ENCODE results near the gene CYFIP1.
A peak's percentile ranks its signal among the peaks of the same experiment; 100 is the strongest.

CYFIP1 gene

GRCh38 chr15:22916606-22917350, 63.4 kb downstream of the CYFIP1 start:
- H3K27me3 ChIP-seq (ENCODE audit: control insufficient read depth in 3 of 3, insufficient read depth in 3 of 3, low read depth in 1 of 3, low read length in 3 of 3), result no peaks in the 10 kb centered on the region
- no peak overlapping the region for H4K91ac ChIP-seq (ENCODE audit: low read depth, low read length, poor library complexity)
- H3K27ac ChIP-seq (replicated peaks; ENCODE audit: low read length), result no peak overlapping the region
- peak overlapping the region; percentile 21 for H3K14ac ChIP-seq (ENCODE audit: low read length)
- H4K8ac ChIP-seq (ENCODE audit: low read depth, low read length), result no peak overlapping the region
- peaks cover 7% of the 10 kb centered on the region for H3K79me1 ChIP-seq (ENCODE audit: low read depth, low read length)
- H2BK120ac ChIP-seq (ENCODE audit: low read depth, low read length), result no peak overlapping the region
- peaks cover 39 to 78% of the 10 kb centered on the region in 2 donors for H3K36me3 ChIP-seq (replicated peaks in 1 of 2; ENCODE audit: control insufficient read depth in 2 of 2, insufficient read depth in 2 of 2, low read length in 2 of 2)
- H3K9me3 ChIP-seq (replicated peaks in 1 of 2; ENCODE audit: control insufficient read depth in 2 of 2, insufficient read depth in 1 of 2, low read depth in 1 of 2, low read length in 2 of 2), result no peaks in the 10 kb centered on the region
- H2AK5ac ChIP-seq (ENCODE audit: low read depth, low read length), result no peak overlapping the region
- no peak overlapping the region for H3K4me2 ChIP-seq (ENCODE audit: insufficient read depth, low read length, poor library complexity, severe bottlenecking)
- H3K9ac ChIP-seq (ENCODE audit: low read depth, low read length, poor library complexity), result no peak overlapping the region
- no peak overlapping the region for H2BK15ac ChIP-seq (ENCODE audit: low read length)
- peak overlapping the region in 1 of 2 donors; percentile 3 for H3K4me3 ChIP-seq (ENCODE audit: low read length in 2 of 2)
- no peak overlapping the region for H2BK12ac ChIP-seq (ENCODE audit: low read length)
- H2BK5ac ChIP-seq (ENCODE audit: low read length), result no peak overlapping the region
- H2AFZ ChIP-seq (ENCODE audit: low read length), result no peak overlapping the region
- H3K23ac ChIP-seq (ENCODE audit: low read depth, low read length, poor library complexity), result no peak overlapping the region
- H3K4ac ChIP-seq (ENCODE audit: low read length), result no peak overlapping the region
- no CpG with 5 or more reads among the region's 36 CpGs for WGBS, 2 donors (ENCODE audit: extremely low coverage in 2 of 2, insufficient read length in 2 of 2, insufficient replicate concordance in 1 of 2)
- H3K18ac ChIP-seq (ENCODE audit: low read length), result no peak overlapping the region
- H3K4me1 ChIP-seq (ENCODE audit: control insufficient read depth in 2 of 2, insufficient read depth in 1 of 2, low read depth in 1 of 2, low read length in 2 of 2), result no peaks in the 10 kb centered on the region
- DNase-seq (ENCODE audit: low spot score), result no peak

GRCh38 chr15:22915866-22916515, 64.2 kb downstream of the CYFIP1 start:
- Histone ChIP-seq H3K4me2 (ENCODE audit: insufficient read depth, low read length, poor library complexity, severe bottlenecking) (no peak overlapping the region), H3K23ac (ENCODE audit: low read depth, low read length, poor library complexity) (no peak overlapping the region), H3K9me3 (replicated peaks in 1 of 2; ENCODE audit: control insufficient read depth in 2 of 2, insufficient read depth in 1 of 2, low read depth in 1 of 2, low read length in 2 of 2) (no peaks in the 10 kb centered on the region), H3K9ac (ENCODE audit: low read depth, low read length, poor library complexity) (peak overlapping the region; percentile 76), H3K4ac (ENCODE audit: low read length) (no peak overlapping the region), H4K8ac (ENCODE audit: low read depth, low read length) (no peak overlapping the region), H3K4me1 (ENCODE audit: control insufficient read depth in 2 of 2, insufficient read depth in 1 of 2, low read depth in 1 of 2, low read length in 2 of 2) (no peaks in the 10 kb centered on the region), H2BK12ac (ENCODE audit: low read length) (no peak overlapping the region), H2BK120ac (ENCODE audit: low read depth, low read length) (no peak overlapping the region), H2BK5ac (ENCODE audit: low read length) (no peak overlapping the region), H3K27ac (replicated peaks; ENCODE audit: low read length) (no peak overlapping the region), H3K4me3 (ENCODE audit: low read length in 2 of 2) (no peak overlapping the region), H4K91ac (ENCODE audit: low read depth, low read length, poor library complexity) (no peak overlapping the region), H3K18ac (ENCODE audit: low read length) (no peak overlapping the region), H2AFZ (ENCODE audit: low read length) (no peak overlapping the region), H3K27me3 (ENCODE audit: control insufficient read depth in 3 of 3, insufficient read depth in 3 of 3, low read depth in 1 of 3, low read length in 3 of 3) (no peaks in the 10 kb centered on the region), H2AK5ac (ENCODE audit: low read depth, low read length) (no peak overlapping the region), H2BK15ac (ENCODE audit: low read length) (no peak overlapping the region), H3K14ac (ENCODE audit: low read length) (no peak overlapping the region), H3K79me1 (ENCODE audit: low read depth, low read length) (peaks cover 5% of the 10 kb centered on the region), H3K36me3 (replicated peaks in 1 of 2; ENCODE audit: control insufficient read depth in 2 of 2, insufficient read depth in 2 of 2, low read length in 2 of 2) (peaks cover 43 to 85% of the 10 kb centered on the region in 2 donors)
- no CpG with 5 or more reads among the region's 25 CpGs for WGBS, 2 donors (ENCODE audit: extremely low coverage in 2 of 2, insufficient read length in 2 of 2, insufficient replicate concordance in 1 of 2)
- no peak for DNase-seq (ENCODE audit: low spot score)

GRCh38 chr15:22913646-22914380, 66.4 kb downstream of the CYFIP1 start:
- no peak overlapping the region for H2AK5ac ChIP-seq (ENCODE audit: low read depth, low read length)
- H2BK12ac ChIP-seq (ENCODE audit: low read length), result no peak overlapping the region
- no peak for DNase-seq (ENCODE audit: low spot score)
- peaks cover 5% of the 10 kb centered on the region for H3K79me1 ChIP-seq (ENCODE audit: low read depth, low read length)
- H3K9me3 ChIP-seq (replicated peaks in 1 of 2; ENCODE audit: control insufficient read depth in 2 of 2, insufficient read depth in 1 of 2, low read depth in 1 of 2, low read length in 2 of 2), result no peaks in the 10 kb centered on the region
- H3K36me3 ChIP-seq (replicated peaks in 1 of 2; ENCODE audit: control insufficient read depth in 2 of 2, insufficient read depth in 2 of 2, low read length in 2 of 2), result peaks cover 50 to 98% of the 10 kb centered on the region in 2 donors
- no peak overlapping the region for H4K91ac ChIP-seq (ENCODE audit: low read depth, low read length, poor library complexity)
- H3K4me1 ChIP-seq (ENCODE audit: control insufficient read depth in 2 of 2, insufficient read depth in 1 of 2, low read depth in 1 of 2, low read length in 2 of 2), result no peaks in the 10 kb centered on the region
- no peak overlapping the region for H3K4ac ChIP-seq (ENCODE audit: low read length)
- no peak overlapping the region for H3K27ac ChIP-seq (replicated peaks; ENCODE audit: low read length)
- no peak overlapping the region for H3K23ac ChIP-seq (ENCODE audit: low read depth, low read length, poor library complexity)
- H4K8ac ChIP-seq (ENCODE audit: low read depth, low read length), result no peak overlapping the region
- H2BK120ac ChIP-seq (ENCODE audit: low read depth, low read length), result no peak overlapping the region
- H3K14ac ChIP-seq (ENCODE audit: low read length), result no peak overlapping the region
- no peak overlapping the region for H3K4me2 ChIP-seq (ENCODE audit: insufficient read depth, low read length, poor library complexity, severe bottlenecking)
- H2AFZ ChIP-seq (ENCODE audit: low read length), result no peak overlapping the region
- H3K27me3 ChIP-seq (ENCODE audit: control insufficient read depth in 3 of 3, insufficient read depth in 3 of 3, low read depth in 1 of 3, low read length in 3 of 3), result no peaks in the 10 kb centered on the region
- no CpG with 5 or more reads among the region's 13 CpGs for WGBS, 2 donors (ENCODE audit: extremely low coverage in 2 of 2, insufficient read length in 2 of 2, insufficient replicate concordance in 1 of 2)
- H2BK5ac ChIP-seq (ENCODE audit: low read length), result no peak overlapping the region
- H3K18ac ChIP-seq (ENCODE audit: low read length), result no peak overlapping the region
- H3K4me3 ChIP-seq (ENCODE audit: low read length in 2 of 2), result no peak overlapping the region
- H2BK15ac ChIP-seq (ENCODE audit: low read length), result no peak overlapping the region
- no peak overlapping the region for H3K9ac ChIP-seq (ENCODE audit: low read depth, low read length, poor library complexity)

GRCh38 chr15:22912256-22912655, 67.9 kb downstream of the CYFIP1 start:
- Histone ChIP-seq H3K36me3 (replicated peaks in 1 of 2; ENCODE audit: control insufficient read depth in 2 of 2, insufficient read depth in 2 of 2, low read length in 2 of 2) (peaks cover 49 to 98% of the 10 kb centered on the region in 2 donors), H2AK5ac (ENCODE audit: low read depth, low read length) (no peak overlapping the region), H2BK15ac (ENCODE audit: low read length) (no peak overlapping the region), H2AFZ (ENCODE audit: low read length) (no peak overlapping the region), H3K4me2 (ENCODE audit: insufficient read depth, low read length, poor library complexity, severe bottlenecking) (no peak overlapping the region), H3K27me3 (ENCODE audit: control insufficient read depth in 3 of 3, insufficient read depth in 3 of 3, low read depth in 1 of 3, low read length in 3 of 3) (no peaks in the 10 kb centered on the region), H3K27ac (replicated peaks; ENCODE audit: low read length) (no peak overlapping the region), H2BK5ac (ENCODE audit: low read length) (no peak overlapping the region), H3K18ac (ENCODE audit: low read length) (no peak overlapping the region), H3K79me1 (ENCODE audit: low read depth, low read length) (peaks cover 5% of the 10 kb centered on the region), H4K8ac (ENCODE audit: low read depth, low read length) (no peak overlapping the region), H2BK120ac (ENCODE audit: low read depth, low read length) (no peak overlapping the region), H3K9me3 (replicated peaks in 1 of 2; ENCODE audit: control insufficient read depth in 2 of 2, insufficient read depth in 1 of 2, low read depth in 1 of 2, low read length in 2 of 2) (no peaks in the 10 kb centered on the region), H4K91ac (ENCODE audit: low read depth, low read length, poor library complexity) (no peak overlapping the region), H2BK12ac (ENCODE audit: low read length) (no peak overlapping the region), H3K14ac (ENCODE audit: low read length) (no peak overlapping the region), H3K23ac (ENCODE audit: low read depth, low read length, poor library complexity) (no peak overlapping the region), H3K9ac (ENCODE audit: low read depth, low read length, poor library complexity) (no peak overlapping the region), H3K4me3 (ENCODE audit: low read length in 2 of 2) (no peak overlapping the region), H3K4me1 (ENCODE audit: control insufficient read depth in 2 of 2, insufficient read depth in 1 of 2, low read depth in 1 of 2, low read length in 2 of 2) (no peaks in the 10 kb centered on the region), H3K4ac (ENCODE audit: low read length) (no peak overlapping the region)
- DNase-seq (ENCODE audit: low spot score), result no peak
- no CpG with 5 or more reads among the region's 12 CpGs for WGBS, 2 donors (ENCODE audit: extremely low coverage in 2 of 2, insufficient read length in 2 of 2, insufficient replicate concordance in 1 of 2)

Data from neuronal stem cell (in vitro differentiated cells).